Measurements from ENCODE around the gene INTS3.

- TF ChIP-seq CTCF (conservative IDR thresholded peaks at IDR 0.05) (no peak), ZFX (IDR thresholded peaks at IDR 0.05) (no peak)
Observed at GRCh38 chr1:153717330-153717729, 10.5 kb upstream of the INTS3 start.
